GM12878 (cell line): ENCODE results near the gene E2F2. TPM values are rescaled to one million over a fixed set of nuclear protein-coding genes. Genes with fewer than 3 reads are reported as not detected.

ENCODE experiments used
- ATAC-seq: fragments of 200-7000 bp; cut with Tn5 transposase; 3 replicates; pipeline ENCODE4 v1.9.1; 2020; ENCODE audit warnings: mild to moderate bottlenecking, moderate library complexity
- BruUV-seq: library from RNA; stranded (reverse); fragments of 400-500 nt; replicated peaks from 2 replicates; lab custom pipeline; 2021; lab: Mats Ljungman, UMichigan
- CTCF ChIA-PET: fragments of 300-600 bp; sonication (Branson Sonifier 250); formaldehyde crosslinking; extraction: SDS; loops from one replicate; lab custom pipeline; 2021; ENCODE audit warnings: inconsistent platforms; lab: Yijun Ruan, JAX
- POLR2A ChIA-PET: fragments of 350-600 bp; formaldehyde crosslinking; extraction: SDS; loops from one replicate; lab custom pipeline; 2021; ENCODE audit warnings: inconsistent platforms; lab: Charles Lee
- RAD21 ChIA-PET: fragments of 300-600 bp; sonication (Branson Sonifier 250); formaldehyde crosslinking; loops from one replicate; lab custom pipeline; 2023; ENCODE audit warnings: antibody characterized with exemption; ENCODE audit not compliant: unreplicated experiment; lab: Charles Lee
- SMC1A ChIA-PET: fragments of 300-600 bp; sonication (Branson Sonifier 250); formaldehyde crosslinking; loops from one replicate; lab custom pipeline; 2023; ENCODE audit not compliant: unreplicated experiment, uncharacterized antibody; lab: Charles Lee
- DNase-seq: peaks from one replicate; pipeline ENCODE4 v3.0.0-alpha.2; 2011; ENCODE audit warnings: low read depth, low spot score
- FAIRE-seq: peaks from 3 replicates; lab custom pipeline; 2011; peaks lifted over from hg19 to GRCh38; lab: Jason Lieb, UNC
- H2AFZ ChIP-seq: 2 replicates; pipeline ENCODE4 v1.6.0; 2011; ENCODE audit warnings: low read depth, low read length, control low read depth; ENCODE audit not compliant: control insufficient read depth
- H3K27ac ChIP-seq: 2 replicates; pipeline ENCODE4 v1.5.1; 2011; ENCODE audit warnings: control low read depth; ENCODE audit not compliant: control insufficient read depth, insufficient read depth
- H3K27me3 ChIP-seq, 2 experiments: replicated peaks in 1 of 2; 2 replicates each; pipeline versions ENCODE4 v1.6.0 to v1.6.1; 2011; ENCODE audit warnings: low read length in 1 of 2; ENCODE audit not compliant: control insufficient read depth in 2 of 2, insufficient read depth in 2 of 2
- H3K36me3 ChIP-seq, 2 experiments: 2 replicates each; pipeline ENCODE4 v1.5.1; 2011; ENCODE audit warnings: low read length in 1 of 2; ENCODE audit not compliant: control insufficient read depth in 2 of 2, insufficient read depth in 2 of 2
- H3K4me1 ChIP-seq: 2 replicates; pipeline ENCODE4 v1.6.1; 2011; ENCODE audit warnings: mild to moderate bottlenecking, low read length, moderate library complexity, mixed read lengths; ENCODE audit not compliant: control insufficient read depth, insufficient read depth
- H3K4me2 ChIP-seq: 2 replicates; pipeline ENCODE4 v1.6.0; 2011; ENCODE audit warnings: control low read depth; ENCODE audit not compliant: control insufficient read depth, insufficient read depth
- H3K4me3 ChIP-seq: fragments of 200-600 bp; sonication (generic); 2 replicates; pipeline ENCODE4 v1.5.1; 2016
- H3K79me2 ChIP-seq: 2 replicates; pipeline ENCODE4 v1.6.0; 2011; ENCODE audit warnings: low read length; ENCODE audit not compliant: control insufficient read depth, insufficient read depth
- H3K9ac ChIP-seq: 2 replicates; pipeline ENCODE4 v1.8.0; 2011; ENCODE audit warnings: low read length, control low read depth, mixed read lengths; ENCODE audit not compliant: control insufficient read depth, insufficient read depth
- H3K9me3 ChIP-seq: replicated peaks from 3 replicates; pipeline ENCODE4 v1.5.1; 2011; ENCODE audit warnings: mild to moderate bottlenecking, low read length; ENCODE audit not compliant: control insufficient read depth, insufficient read depth
- H4K20me1 ChIP-seq: 2 replicates; pipeline ENCODE4 v1.6.0; 2011; ENCODE audit not compliant: control insufficient read depth, insufficient read depth
- CHD1 ChIP-seq: IDR thresholded peaks from 2 replicates; pipeline ENCODE4 v1.6.1; 2012; ENCODE audit warnings: low read depth, low read length, improper control_type of control experiment
- TCF3 ChIP-seq: IDR thresholded peaks from 2 replicates; pipeline ENCODE4 v1.6.1; 2012; ENCODE audit warnings: low read depth, mild to moderate bottlenecking, low read length, borderline replicate concordance; ENCODE audit not compliant: insufficient read depth
- ZNF207 ChIP-seq: fragments of 450-650 bp; IDR thresholded peaks from 2 replicates; pipeline ENCODE4 v1.6.1; 2014; ENCODE audit warnings: antibody characterized with exemption, mild to moderate bottlenecking, borderline replicate concordance
- WGBS: methylation state at CpG from one replicate; pipeline ENCODE4 v1.1.6; 2016; ENCODE audit warnings: low lambda C conversion rate; ENCODE audit not compliant: insufficient replicate concordance, insufficient coverage; ENCODE audit errors: missing lambda C conversion rate; 5-methylcytosine and 5-hydroxymethylcytosine counted together
- in situ Hi-C: fragments of 300-500 bp; cut with MboI; formaldehyde crosslinking; loops from 9 replicates; pipeline ENCODE4 v1.14.3; 2018; ENCODE audit warnings: mixed read lengths
- intact Hi-C: fragments of 100-400 bp; cut with micrococcal nuclease; formaldehyde crosslinking; loops from one replicate; pipeline ENCODE4 v1.14.2; 2022; ENCODE audit not compliant: unreplicated experiment
- polyA plus RNA-seq, 11 experiments: library from polyadenylated mRNA; depleted of rRNA in 4 of 11; unstranded in 6 of 11; stranded (reverse) in 5 of 11; fragments of >200 nt; fragmentation: Nextera tagmentation in 4 of 11; fragmentation: Illumina TruSeq in 1 of 11; extraction: Ambion mirVana in 4 of 11; extraction: Trizol in 1 of 11; gene quantifications; 1 replicate in 1 of 11; 2 replicates in 10 of 11; pipeline versions ENCODE4 v1.2.1 to v1.2.3, GENCODE V29; 2011 to 2016; ENCODE audit warnings: inconsistent platforms in 2 of 11, missing spikeins in 2 of 11, low read depth in 1 of 11
- total RNA-seq, 4 experiments: library from RNA; depleted of rRNA in 3 of 4; stranded (reverse); fragments of >200 nt in 3 of 4; fragmentation: Illumina TruSeq in 1 of 4; extraction: Trizol in 1 of 4; gene quantifications; 2 replicates each; pipeline versions ENCODE4 v1.2.1 to v1.2.3, GENCODE V29; 2013 to 2021
- TF ChIP-seq, protein P1 (sequence below): fragments of 450-650 bp; IDR thresholded peaks from 2 replicates; pipeline ENCODE4 v1.6.1; 2017; ENCODE audit warnings: antibody characterized with exemption, mild to moderate bottlenecking, moderate library complexity
- TF ChIP-seq, protein P2 (sequence below): fragments of 450-650 bp; conservative IDR thresholded peaks from 2 replicates; pipeline ENCODE4 v1.6.1; 2017; ENCODE audit warnings: mild to moderate bottlenecking, moderate library complexity
- TF ChIP-seq, protein P3 (sequence below): fragments of 450-650 bp; IDR thresholded peaks from 2 replicates; pipeline ENCODE4 v1.6.1; 2017; ENCODE audit warnings: mild to moderate bottlenecking, moderate library complexity

Gene E2F2
- total and polyA plus RNA-seq, 10 of the 15 experiments (the other 5 are each of a cell fraction or from before 2014, with no cell fraction given) = 3.8 to 27.2 (median 14.6) TPM

DNA sequence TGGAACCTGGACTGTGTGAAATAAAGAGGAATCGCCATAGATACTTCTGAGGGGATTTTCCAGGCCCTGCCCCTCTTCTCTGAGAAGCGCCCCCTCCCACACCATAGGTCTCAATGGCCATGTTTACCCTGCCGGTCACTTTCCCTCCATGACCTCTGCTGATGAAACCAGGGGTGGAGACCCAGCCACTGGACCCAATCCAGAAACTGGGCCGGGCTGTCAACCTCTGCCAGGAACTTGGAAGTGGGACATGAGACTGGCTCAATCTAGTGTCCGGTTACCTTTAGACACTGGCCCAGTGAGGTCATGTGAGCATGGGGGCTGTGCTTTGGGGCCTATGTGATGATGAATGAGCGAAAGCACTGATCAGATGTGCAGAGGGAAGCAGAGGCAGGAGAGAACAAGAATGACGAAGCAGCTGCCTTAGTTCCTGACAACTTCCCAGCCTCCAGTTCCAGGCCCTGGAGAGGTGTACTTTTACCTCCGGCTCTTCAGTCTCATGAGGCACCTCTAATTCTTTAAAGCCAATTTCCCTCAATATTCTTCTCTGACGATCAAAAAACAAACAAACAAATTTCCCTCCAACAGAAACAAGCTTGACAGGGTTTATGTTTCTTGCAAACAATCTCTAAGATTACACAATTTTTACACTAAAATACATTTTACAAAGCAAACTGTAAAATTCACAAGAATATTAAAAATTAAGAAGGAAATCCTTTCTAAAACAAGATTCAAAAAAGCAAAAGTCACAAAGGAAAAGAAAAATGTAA is 52.0 kb downstream of the E2F2 start (continued):
- TF ChIP-seq, protein P1, sequence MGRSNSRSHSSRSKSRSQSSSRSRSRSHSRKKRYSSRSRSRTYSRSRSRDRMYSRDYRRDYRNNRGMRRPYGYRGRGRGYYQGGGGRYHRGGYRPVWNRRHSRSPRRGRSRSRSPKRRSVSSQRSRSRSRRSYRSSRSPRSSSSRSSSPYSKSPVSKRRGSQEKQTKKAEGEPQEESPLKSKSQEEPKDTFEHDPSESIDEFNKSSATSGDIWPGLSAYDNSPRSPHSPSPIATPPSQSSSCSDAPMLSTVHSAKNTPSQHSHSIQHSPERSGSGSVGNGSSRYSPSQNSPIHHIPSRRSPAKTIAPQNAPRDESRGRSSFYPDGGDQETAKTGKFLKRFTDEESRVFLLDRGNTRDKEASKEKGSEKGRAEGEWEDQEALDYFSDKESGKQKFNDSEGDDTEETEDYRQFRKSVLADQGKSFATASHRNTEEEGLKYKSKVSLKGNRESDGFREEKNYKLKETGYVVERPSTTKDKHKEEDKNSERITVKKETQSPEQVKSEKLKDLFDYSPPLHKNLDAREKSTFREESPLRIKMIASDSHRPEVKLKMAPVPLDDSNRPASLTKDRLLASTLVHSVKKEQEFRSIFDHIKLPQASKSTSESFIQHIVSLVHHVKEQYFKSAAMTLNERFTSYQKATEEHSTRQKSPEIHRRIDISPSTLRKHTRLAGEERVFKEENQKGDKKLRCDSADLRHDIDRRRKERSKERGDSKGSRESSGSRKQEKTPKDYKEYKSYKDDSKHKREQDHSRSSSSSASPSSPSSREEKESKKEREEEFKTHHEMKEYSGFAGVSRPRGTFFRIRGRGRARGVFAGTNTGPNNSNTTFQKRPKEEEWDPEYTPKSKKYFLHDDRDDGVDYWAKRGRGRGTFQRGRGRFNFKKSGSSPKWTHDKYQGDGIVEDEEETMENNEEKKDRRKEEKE = no peak

DNA sequence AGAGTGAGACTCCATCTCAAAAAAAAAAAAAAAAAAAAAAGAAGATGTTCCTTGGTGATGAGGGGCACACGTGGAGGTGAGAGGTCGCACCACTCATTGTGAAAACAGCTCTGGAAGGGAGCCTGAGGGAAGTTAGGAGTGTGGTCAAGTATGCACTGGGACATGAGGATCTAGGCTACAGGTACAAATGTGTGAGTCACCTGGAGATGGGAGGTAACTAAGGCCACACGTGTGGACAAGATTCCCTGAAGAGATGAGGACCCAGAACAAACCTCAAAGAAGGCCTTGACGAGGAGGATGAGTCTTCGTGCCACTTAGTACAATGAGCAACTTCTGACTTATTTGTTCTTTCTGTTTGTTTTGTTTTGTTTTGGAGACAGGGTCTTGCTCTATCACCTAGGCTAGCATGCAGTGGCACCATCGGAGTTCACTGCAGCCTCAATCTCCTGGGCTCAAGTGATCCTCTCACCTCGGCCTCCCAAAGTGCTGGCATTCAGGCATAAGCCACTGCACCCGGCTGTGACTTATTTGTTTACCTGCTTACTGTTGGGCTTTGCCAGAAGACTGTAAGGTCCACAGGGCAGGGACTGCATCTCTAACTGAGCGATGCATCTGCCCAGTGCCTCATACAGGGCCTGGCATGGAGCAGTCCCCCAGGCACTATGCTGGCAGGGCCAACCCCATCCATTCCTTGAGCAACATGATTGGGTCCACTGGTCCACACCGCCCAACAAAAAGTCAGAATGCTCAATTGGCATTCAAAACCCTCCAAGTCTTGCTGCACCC is 53.5 kb downstream of the E2F2 start:
- intact Hi-C loops (no loop called here), in situ Hi-C loops (no loop called here)
- H3K36me3 ChIP-seq = no peaks in the 10 kb centered on the region
- CTCF ChIA-PET = interaction anchor here (0.6 kb wide), 1 partner anchor 206 kb away, joined by 3 read pairs; no protein-coding TSS in a partner anchor
- H3K79me2 ChIP-seq = no peaks in the 10 kb centered on the region
- H3K4me3 ChIP-seq = no peak overlapping the region
- BruUV-seq = no TSS peak
- H2AFZ ChIP-seq = no peak overlapping the region
- ATAC-seq (no peak), FAIRE-seq (no peak), DNase-seq (no peak)
- WGBS = 30% methylated on average over 10 of the region's 10 CpGs
- H3K9ac ChIP-seq = no peak overlapping the region
- RAD21 ChIA-PET = no interaction called here
- H3K27me3 ChIP-seq = no peaks in the 10 kb centered on the region
- no peak overlapping the region for H3K27ac ChIP-seq
- SMC1A ChIA-PET = no interaction called here
- H4K20me1 ChIP-seq = no peaks in the 10 kb centered on the region
- no peak overlapping the region for H3K4me2 ChIP-seq
- H3K4me1 ChIP-seq = peaks cover 13% of the 10 kb centered on the region
- H3K9me3 ChIP-seq = no peaks in the 10 kb centered on the region
- POLR2A ChIA-PET = interaction anchor here (0.7 kb wide), 1 partner anchor 13 kb away, joined by 9 read pairs; no protein-coding TSS in a partner anchor
- TF ChIP-seq ZNF207 = no peak
- TF ChIP-seq, protein P2, sequence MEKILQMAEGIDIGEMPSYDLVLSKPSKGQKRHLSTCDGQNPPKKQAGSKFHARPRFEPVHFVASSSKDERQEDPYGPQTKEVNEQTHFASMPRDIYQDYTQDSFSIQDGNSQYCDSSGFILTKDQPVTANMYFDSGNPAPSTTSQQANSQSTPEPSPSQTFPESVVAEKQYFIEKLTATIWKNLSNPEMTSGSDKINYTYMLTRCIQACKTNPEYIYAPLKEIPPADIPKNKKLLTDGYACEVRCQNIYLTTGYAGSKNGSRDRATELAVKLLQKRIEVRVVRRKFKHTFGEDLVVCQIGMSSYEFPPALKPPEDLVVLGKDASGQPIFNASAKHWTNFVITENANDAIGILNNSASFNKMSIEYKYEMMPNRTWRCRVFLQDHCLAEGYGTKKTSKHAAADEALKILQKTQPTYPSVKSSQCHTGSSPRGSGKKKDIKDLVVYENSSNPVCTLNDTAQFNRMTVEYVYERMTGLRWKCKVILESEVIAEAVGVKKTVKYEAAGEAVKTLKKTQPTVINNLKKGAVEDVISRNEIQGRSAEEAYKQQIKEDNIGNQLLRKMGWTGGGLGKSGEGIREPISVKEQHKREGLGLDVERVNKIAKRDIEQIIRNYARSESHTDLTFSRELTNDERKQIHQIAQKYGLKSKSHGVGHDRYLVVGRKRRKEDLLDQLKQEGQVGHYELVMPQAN = no peak
- TF ChIP-seq TCF3 = no peak
- no peak for TF ChIP-seq CHD1
- TF ChIP-seq, protein P3, sequence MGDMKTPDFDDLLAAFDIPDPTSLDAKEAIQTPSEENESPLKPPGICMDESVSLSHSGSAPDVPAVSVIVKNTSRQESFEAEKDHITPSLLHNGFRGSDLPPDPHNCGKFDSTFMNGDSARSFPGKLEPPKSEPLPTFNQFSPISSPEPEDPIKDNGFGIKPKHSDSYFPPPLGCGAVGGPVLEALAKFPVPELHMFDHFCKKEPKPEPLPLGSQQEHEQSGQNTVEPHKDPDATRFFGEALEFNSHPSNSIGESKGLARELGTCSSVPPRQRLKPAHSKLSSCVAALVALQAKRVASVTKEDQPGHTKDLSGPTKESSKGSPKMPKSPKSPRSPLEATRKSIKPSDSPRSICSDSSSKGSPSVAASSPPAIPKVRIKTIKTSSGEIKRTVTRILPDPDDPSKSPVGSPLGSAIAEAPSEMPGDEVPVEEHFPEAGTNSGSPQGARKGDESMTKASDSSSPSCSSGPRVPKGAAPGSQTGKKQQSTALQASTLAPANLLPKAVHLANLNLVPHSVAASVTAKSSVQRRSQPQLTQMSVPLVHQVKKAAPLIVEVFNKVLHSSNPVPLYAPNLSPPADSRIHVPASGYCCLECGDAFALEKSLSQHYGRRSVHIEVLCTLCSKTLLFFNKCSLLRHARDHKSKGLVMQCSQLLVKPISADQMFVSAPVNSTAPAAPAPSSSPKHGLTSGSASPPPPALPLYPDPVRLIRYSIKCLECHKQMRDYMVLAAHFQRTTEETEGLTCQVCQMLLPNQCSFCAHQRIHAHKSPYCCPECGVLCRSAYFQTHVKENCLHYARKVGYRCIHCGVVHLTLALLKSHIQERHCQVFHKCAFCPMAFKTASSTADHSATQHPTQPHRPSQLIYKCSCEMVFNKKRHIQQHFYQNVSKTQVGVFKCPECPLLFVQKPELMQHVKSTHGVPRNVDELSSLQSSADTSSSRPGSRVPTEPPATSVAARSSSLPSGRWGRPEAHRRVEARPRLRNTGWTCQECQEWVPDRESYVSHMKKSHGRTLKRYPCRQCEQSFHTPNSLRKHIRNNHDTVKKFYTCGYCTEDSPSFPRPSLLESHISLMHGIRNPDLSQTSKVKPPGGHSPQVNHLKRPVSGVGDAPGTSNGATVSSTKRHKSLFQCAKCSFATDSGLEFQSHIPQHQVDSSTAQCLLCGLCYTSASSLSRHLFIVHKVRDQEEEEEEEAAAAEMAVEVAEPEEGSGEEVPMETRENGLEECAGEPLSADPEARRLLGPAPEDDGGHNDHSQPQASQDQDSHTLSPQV = no peak
